OCI-LY1 (cell line): Measurements from ENCODE around the gene ST3GAL3.

Experiments
- CTCF ChIP-seq: fragments of 200-600 bp; sonication (generic), shearing (Covaris generic); IDR thresholded peaks from 2 replicates; pipeline ENCODE4 v1.5.1; 2017; ENCODE audit warnings: mild to moderate bottlenecking, antibody characterized with exemption, low read length, moderate library complexity, mixed read lengths
- EZH2 ChIP-seq: fragments of 200-600 bp; sonication (generic), shearing (Covaris generic); IDR thresholded peaks from 2 replicates; pipeline ENCODE4 v1.8.0; 2017; ENCODE audit warnings: borderline replicate concordance, mixed run types, mild to moderate bottlenecking, antibody characterized with exemption, low read length, moderate library complexity, mixed read lengths

- TF ChIP-seq CTCF (no peak), EZH2 (no peak)
Measured at GRCh38 chr1:43849670-43850069, 142.3 kb downstream of the ST3GAL3 start.
